Neural crest cell (in vitro differentiated cells): Measurements from ENCODE around the gene CDCA4. TPM values are rescaled to one million over a fixed set of nuclear protein-coding genes. Genes with fewer than 3 reads are reported as not detected.
A peak's percentile ranks its signal among the peaks of the same experiment; 100 is the strongest.

Source experiments
- DNase-seq: peaks from one replicate; pipeline ENCODE4 v3.0.0; 2021; ENCODE audit warnings: low read depth, mixed read lengths, low spot score
- H3K27ac Mint-ChIP-seq: one replicate; pipeline ENCODE4 v1.8.0; 2021; ENCODE audit warnings: mild to moderate bottlenecking, mixed read lengths; ENCODE audit not compliant: unreplicated experiment
- H3K27me3 Mint-ChIP-seq: 2 replicates; pipeline ENCODE4 v1.8.0; 2021; ENCODE audit warnings: low read depth, mild to moderate bottlenecking, mixed read lengths
- H3K36me3 Mint-ChIP-seq: 2 replicates; pipeline ENCODE4 v1.8.0; 2021; ENCODE audit warnings: low read depth, mild to moderate bottlenecking, mixed read lengths
- H3K4me1 Mint-ChIP-seq: 2 replicates; pipeline ENCODE4 v1.8.0; 2021; ENCODE audit warnings: mixed read lengths
- H3K4me3 Mint-ChIP-seq: one replicate; pipeline ENCODE4 v1.8.0; 2021; ENCODE audit warnings: mild to moderate bottlenecking, mixed read lengths
- H3K9me3 Mint-ChIP-seq: 2 replicates; pipeline ENCODE4 v1.8.0; 2021; ENCODE audit warnings: mixed read lengths
- total RNA-seq: library from RNA; stranded (reverse); gene quantifications from 2 replicates; pipeline ENCODE4 v1.2.1, GENCODE V29; 2021
- TF ChIP-seq, protein P1 (sequence below): fragments of 200-600 bp; sonication (generic); conservative IDR thresholded peaks from 2 replicates; pipeline ENCODE4 v1.5.0; 2021; ENCODE audit warnings: antibody characterized with exemption, mild to moderate bottlenecking

The CDCA4 gene
- total RNA-seq, 1 donor from 2014 or later = 58.2 TPM

DNA sequence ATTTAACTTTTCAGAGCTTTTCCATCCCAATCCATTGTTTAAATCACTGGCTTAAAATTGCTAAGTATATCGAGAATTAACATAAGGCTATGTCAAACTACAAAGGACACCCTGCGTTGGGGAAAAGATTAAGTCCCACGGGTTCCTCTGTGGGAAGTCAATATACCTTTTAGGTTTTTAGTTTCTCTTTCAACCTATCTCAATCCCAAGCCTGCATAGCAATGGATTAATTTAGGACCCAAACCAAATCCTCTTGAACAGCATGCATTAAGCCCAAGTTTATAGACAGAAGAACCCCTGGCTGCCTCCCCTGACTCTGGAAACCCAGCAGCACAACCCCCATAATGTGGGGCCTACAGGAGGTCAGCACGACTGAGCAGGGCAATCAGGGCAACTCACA is 6.3 kb downstream of the CDCA4 start:
- H3K9me3 Mint-ChIP-seq = no peaks in the 10 kb centered on the region
- no peak for DNase-seq
- H3K27me3 Mint-ChIP-seq = no peaks in the 10 kb centered on the region
- H3K36me3 Mint-ChIP-seq = peaks cover 9% of the 10 kb centered on the region
- peak overlapping the region; percentile 52 for H3K4me3 Mint-ChIP-seq
- no peak overlapping the region for H3K27ac Mint-ChIP-seq
- TF ChIP-seq, protein P1, sequence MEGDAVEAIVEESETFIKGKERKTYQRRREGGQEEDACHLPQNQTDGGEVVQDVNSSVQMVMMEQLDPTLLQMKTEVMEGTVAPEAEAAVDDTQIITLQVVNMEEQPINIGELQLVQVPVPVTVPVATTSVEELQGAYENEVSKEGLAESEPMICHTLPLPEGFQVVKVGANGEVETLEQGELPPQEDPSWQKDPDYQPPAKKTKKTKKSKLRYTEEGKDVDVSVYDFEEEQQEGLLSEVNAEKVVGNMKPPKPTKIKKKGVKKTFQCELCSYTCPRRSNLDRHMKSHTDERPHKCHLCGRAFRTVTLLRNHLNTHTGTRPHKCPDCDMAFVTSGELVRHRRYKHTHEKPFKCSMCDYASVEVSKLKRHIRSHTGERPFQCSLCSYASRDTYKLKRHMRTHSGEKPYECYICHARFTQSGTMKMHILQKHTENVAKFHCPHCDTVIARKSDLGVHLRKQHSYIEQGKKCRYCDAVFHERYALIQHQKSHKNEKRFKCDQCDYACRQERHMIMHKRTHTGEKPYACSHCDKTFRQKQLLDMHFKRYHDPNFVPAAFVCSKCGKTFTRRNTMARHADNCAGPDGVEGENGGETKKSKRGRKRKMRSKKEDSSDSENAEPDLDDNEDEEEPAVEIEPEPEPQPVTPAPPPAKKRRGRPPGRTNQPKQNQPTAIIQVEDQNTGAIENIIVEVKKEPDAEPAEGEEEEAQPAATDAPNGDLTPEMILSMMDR = no peak
- peaks cover 56% of the 10 kb centered on the region for H3K4me1 Mint-ChIP-seq

DNA sequence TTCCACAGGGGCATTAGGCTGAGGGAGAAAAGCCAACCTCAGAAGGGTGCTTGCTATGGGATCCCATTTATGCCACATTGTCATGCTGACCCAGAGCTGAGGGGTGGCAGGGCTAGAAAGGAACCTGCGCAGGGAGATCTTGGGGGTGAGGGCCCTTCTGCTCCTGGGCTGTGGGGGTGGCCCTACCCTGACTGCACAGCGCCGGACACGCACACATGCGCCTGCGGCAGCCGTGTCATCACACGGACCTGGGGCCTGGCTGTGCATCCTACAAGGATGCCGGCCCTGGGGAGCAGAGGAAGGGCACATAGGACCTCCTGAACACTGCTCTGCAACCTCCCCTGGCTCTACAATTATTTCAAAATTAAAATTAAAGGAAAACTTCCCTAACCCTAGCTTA is 6.9 kb downstream of the CDCA4 start:
- Mint-ChIP-seq H3K36me3 (peaks cover 6% of the 10 kb centered on the region), H3K27me3 (no peaks in the 10 kb centered on the region), H3K4me1 (peaks cover 50% of the 10 kb centered on the region), H3K27ac (peak overlapping the region; percentile 15), H3K4me3 (peak overlapping the region; percentile 52), H3K9me3 (no peaks in the 10 kb centered on the region)
- DNase-seq = no peak
- TF ChIP-seq, protein P1 = no peak

DNA sequence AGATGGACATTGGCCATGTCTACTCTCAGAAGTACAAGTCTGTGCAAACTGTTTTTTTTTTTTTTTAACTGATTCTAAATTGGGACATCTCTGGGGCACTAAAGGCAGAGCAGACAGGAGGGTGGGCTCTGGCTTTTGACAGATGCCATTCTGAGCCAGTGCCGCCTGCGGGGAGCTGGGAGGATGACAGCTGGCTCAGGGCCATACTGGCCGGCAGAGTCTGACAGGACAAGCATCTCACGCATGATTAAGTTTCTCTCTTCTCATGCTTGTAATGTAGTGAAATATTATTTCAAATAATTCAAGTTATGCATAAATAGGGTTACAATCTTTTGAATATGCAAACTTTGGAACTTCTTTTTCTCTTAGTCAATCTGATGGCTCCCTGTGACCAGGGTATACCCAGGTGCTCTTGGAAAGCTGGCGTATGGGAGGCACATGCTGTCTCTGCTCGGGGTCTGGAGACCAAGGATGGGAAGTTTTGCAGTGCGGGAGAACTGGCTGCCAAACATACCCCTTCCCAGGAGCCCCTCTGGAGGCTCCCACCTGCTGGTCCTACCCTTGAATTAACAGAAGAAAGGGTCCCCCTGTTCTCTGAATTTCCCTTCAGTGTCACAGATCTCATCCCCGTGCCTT is 7.6 kb downstream of the CDCA4 start:
- Mint-ChIP-seq H3K27me3 (no peaks in the 10 kb centered on the region), H3K27ac (no peak overlapping the region), H3K4me3 (peak overlapping the region; percentile 27), H3K4me1 (peaks cover 46% of the 10 kb centered on the region), H3K36me3 (peaks cover 6% of the 10 kb centered on the region), H3K9me3 (no peaks in the 10 kb centered on the region)
- DNase-seq = no peak
- TF ChIP-seq, protein P1 = no peak

DNA sequence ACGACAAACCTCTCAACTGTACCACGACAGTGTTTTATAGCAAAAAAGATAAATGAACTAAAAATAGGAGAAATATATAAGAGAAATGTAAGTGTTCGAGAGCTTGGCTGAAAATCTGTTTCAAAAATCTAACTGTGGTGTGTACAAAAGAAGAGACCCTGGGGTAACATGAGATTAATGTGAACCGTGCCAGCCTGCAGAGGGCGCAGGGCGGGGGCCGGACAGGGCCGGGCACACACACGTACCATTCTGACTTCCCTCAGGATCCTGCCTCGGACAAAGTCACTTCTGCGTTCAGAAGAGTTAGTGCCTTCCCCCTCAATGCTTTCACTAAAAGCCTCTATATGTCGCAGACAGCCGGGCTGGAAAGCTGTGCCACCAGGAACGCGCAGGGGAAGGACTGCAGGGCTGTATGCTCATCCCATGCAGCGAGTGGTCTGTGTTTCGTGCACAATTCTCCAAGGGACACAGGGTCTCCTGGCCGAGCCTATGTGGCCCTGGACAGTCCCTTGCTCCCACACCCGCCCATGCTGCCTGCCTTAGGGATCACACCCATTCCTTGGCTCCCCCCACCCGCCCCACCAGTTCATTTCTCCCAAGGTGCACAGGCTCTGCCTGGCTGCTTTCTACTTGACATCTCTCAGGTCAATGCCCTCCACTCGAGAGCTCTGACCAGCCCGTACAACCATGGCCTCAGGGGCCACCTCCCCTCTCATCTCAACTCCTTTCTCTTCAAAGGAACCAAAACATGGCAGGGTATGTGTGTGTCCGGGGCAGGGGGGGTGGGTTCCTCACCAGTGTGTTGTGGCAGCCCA is 8.5 kb downstream of the CDCA4 start:
- H3K9me3 Mint-ChIP-seq = no peaks in the 10 kb centered on the region
- no peak for DNase-seq
- H3K4me1 Mint-ChIP-seq = peaks cover 38% of the 10 kb centered on the region
- TF ChIP-seq, protein P1 = peak; percentile 21
- peaks cover 4% of the 10 kb centered on the region for H3K36me3 Mint-ChIP-seq
- H3K4me3 Mint-ChIP-seq = no peak overlapping the region
- H3K27ac Mint-ChIP-seq = no peak overlapping the region
- no peaks in the 10 kb centered on the region for H3K27me3 Mint-ChIP-seq

DNA sequence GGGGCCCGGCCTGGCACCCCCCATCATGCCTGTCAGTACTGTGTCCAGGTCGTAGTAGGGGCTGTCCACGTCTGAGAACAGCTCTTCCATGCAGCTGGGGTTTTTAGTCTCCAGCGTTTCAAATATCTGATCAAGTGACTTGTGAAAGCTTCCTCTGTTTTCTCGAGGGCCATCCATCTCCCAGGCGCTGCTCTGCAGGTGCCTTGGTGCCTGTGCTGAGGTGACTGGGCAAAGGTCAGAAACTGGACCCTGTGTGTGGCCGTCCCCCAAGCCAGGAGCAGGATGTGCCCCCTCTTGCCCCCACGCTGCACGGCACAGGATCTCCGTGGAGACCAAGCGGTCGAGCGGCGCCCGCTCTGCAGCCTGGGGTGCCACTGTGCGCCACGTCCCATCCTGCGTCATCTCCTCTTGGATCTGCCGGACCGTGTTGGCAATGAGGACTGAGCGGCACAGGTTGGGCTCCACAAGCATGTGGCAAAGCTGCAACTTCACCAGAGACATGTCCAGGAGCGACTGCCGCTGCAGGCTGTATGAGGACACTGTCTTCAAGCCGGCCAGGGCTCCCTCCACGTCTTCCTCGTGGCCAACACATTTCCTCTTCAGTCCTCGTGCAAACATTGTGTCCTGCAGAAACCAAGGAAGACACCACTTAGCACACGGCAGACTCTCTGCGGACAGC is 9.4 kb downstream of the CDCA4 start:
- Mint-ChIP-seq H3K4me3 (no peak overlapping the region), H3K27me3 (no peaks in the 10 kb centered on the region), H3K36me3 (peaks cover 4% of the 10 kb centered on the region), H3K9me3 (no peaks in the 10 kb centered on the region), H3K27ac (no peak overlapping the region), H3K4me1 (peaks cover 32% of the 10 kb centered on the region)
- TF ChIP-seq, protein P1 = no peak
- DNase-seq = no peak
